HUDEP-2 (cell line): ENCODE data around the gene MEIOC.
"Not testable (repeated sequence)": the region's sequence is repeated elsewhere in the genome, so short reads cannot be mapped to it uniquely, and the experiment has no call there.

ENCODE experiments used
- DNase-seq, 76 experiments: peaks; one replicate each; lab custom pipeline; 2025; ENCODE audit not compliant: unreplicated experiment in 76 of 76; lab: John Stamatoyannopoulos, UW

The MEIOC gene

GRCh38 chr17:44655983-44656710, at the start of gene MEIOC:
MEIOC (plus strand) TSS chr17:44656468; CDS start chr17:44656614, 146 bp downstream.
- DNase-seq = peak; percentile 18 to 92 (median 82)

GRCh38 chr17:44606658-44607057, 49.6 kb upstream of the MEIOC start:
- no peak for DNase-seq

GRCh38 chr17:44607836-44608690, 48.2 kb upstream of the MEIOC start:
- DNase-seq = no peak

- DNase-seq = no peak
These were observed 47.4 kb upstream of the MEIOC start for GRCh38 chr17:44608727-44609435.

GRCh38 chr17:44610331-44610730, 45.9 kb upstream of the MEIOC start:
- no peak for DNase-seq

- no peak for DNase-seq
These were observed 45.4 kb upstream of the MEIOC start for GRCh38 chr17:44610871-44611270.

- no peak for DNase-seq
These were observed 41.4 kb upstream of the MEIOC start for GRCh38 chr17:44614862-44615261.

GRCh38 chr17:44618652-44619051, 37.6 kb upstream of the MEIOC start:
- DNase-seq = not testable (repeated sequence)

GRCh38 chr17:44623070-44623725, 33.1 kb upstream of the MEIOC start:
- no peak for DNase-seq

- DNase-seq = no peak
These were observed 28.6 kb upstream of the MEIOC start for GRCh38 chr17:44627513-44628242.

- no peak for DNase-seq
These were observed 27.8 kb upstream of the MEIOC start for GRCh38 chr17:44628243-44629188.

- DNase-seq = no peak
These were observed 27.0 kb upstream of the MEIOC start for GRCh38 chr17:44629314-44629713.

- no peak for DNase-seq
These were observed 25.6 kb upstream of the MEIOC start for GRCh38 chr17:44630703-44631102.

GRCh38 chr17:44633998-44634397, 22.3 kb upstream of the MEIOC start:
- DNase-seq = no peak

- not testable (repeated sequence) for DNase-seq
These were observed 21.9 kb upstream of the MEIOC start for GRCh38 chr17:44634401-44634800.

GRCh38 chr17:44636562-44636961, 19.7 kb upstream of the MEIOC start:
- peak in 2 of 76 experiments; percentile 1 to 3 for DNase-seq

- no peak for DNase-seq
These were observed 19.2 kb upstream of the MEIOC start for GRCh38 chr17:44637066-44637465.

GRCh38 chr17:44642834-44643233, 13.4 kb upstream of the MEIOC start:
- no peak for DNase-seq

- DNase-seq = no peak
These were observed 10.9 kb upstream of the MEIOC start for GRCh38 chr17:44645341-44645740.
